ENCODE results near the gene LTA.

The LTA gene

GRCh38 chr6:31533455-31533841, 38.6 kb upstream of the LTA start:
- peaks cover 47% of the 10 kb centered on the region for H3K79me2 ChIP-seq (ENCODE audit: low read length)
- TF ChIP-seq EZH2 (optimal IDR thresholded peaks at IDR 0.05; ENCODE audit: low read depth, low read length), result no peak
- TF ChIP-seq EZH2phosphoT487 (IDR thresholded peaks at IDR 0.05; ENCODE audit: low read length), result no peak
- TF ChIP-seq CTCF (IDR thresholded peaks at IDR 0.05; ENCODE audit: low read length), result no peak
- no peak overlapping the region for H3K27ac ChIP-seq (ENCODE audit: low read length)
- H3F3A ChIP-seq (ENCODE audit: insufficient read depth, low read length), result peaks cover 23% of the 10 kb centered on the region
- no peak overlapping the region for H3K4me3 ChIP-seq (ENCODE audit: low read length)
- no peak overlapping the region for H2AFZ ChIP-seq (ENCODE audit: low read length)
- H3K27me3 ChIP-seq (replicated peaks; ENCODE audit: insufficient read depth, low read length), result no peaks in the 10 kb centered on the region
- peaks cover 2% of the 10 kb centered on the region; the same call in 1 of the 2 replicates for H3K4me1 ChIP-seq (ENCODE audit: low read length)
- DNase-seq, result no peak
- H3K9ac ChIP-seq (ENCODE audit: low read length), result no peak overlapping the region
- H4K20me1 ChIP-seq (ENCODE audit: insufficient read depth, low read length), result peaks cover 24% of the 10 kb centered on the region
- peaks cover 10% of the 10 kb centered on the region for H3K36me3 ChIP-seq (replicated peaks; ENCODE audit: insufficient read depth, low read length)
- no peak overlapping the region for H3K4me2 ChIP-seq (ENCODE audit: low read depth, low read length)
- no peaks in the 10 kb centered on the region for H3K9me2 ChIP-seq (replicated peaks; ENCODE audit: insufficient read depth, low read length)
- H3K9me3 ChIP-seq (replicated peaks; ENCODE audit: insufficient read depth, low read length), result no peaks in the 10 kb centered on the region

- H3K36me3 ChIP-seq (replicated peaks; ENCODE audit: insufficient read depth, low read length), result peaks cover 11% of the 10 kb centered on the region
- TF ChIP-seq EZH2phosphoT487 (IDR thresholded peaks at IDR 0.05; ENCODE audit: low read length) (no peak), CTCF (IDR thresholded peaks at IDR 0.05; ENCODE audit: low read length) (no peak), EZH2 (optimal IDR thresholded peaks at IDR 0.05; ENCODE audit: low read depth, low read length) (no peak)
- H3K9me3 ChIP-seq (replicated peaks; ENCODE audit: insufficient read depth, low read length), result no peaks in the 10 kb centered on the region
- no peaks in the 10 kb centered on the region for H3K9me2 ChIP-seq (replicated peaks; ENCODE audit: insufficient read depth, low read length)
- H2AFZ ChIP-seq (ENCODE audit: low read length), result no peak overlapping the region
- H3K79me2 ChIP-seq (ENCODE audit: low read length), result peaks cover 53% of the 10 kb centered on the region
- H4K20me1 ChIP-seq (ENCODE audit: insufficient read depth, low read length), result peaks cover 29% of the 10 kb centered on the region
- H3K27ac ChIP-seq (ENCODE audit: low read length), result no peak overlapping the region
- H3K27me3 ChIP-seq (replicated peaks; ENCODE audit: insufficient read depth, low read length), result no peaks in the 10 kb centered on the region
- no peak for DNase-seq
- no peak overlapping the region for H3K9ac ChIP-seq (ENCODE audit: low read length)
- peaks cover 23% of the 10 kb centered on the region for H3F3A ChIP-seq (ENCODE audit: insufficient read depth, low read length)
- peaks cover 8% of the 10 kb centered on the region; the same call in 1 of the 2 replicates for H3K4me1 ChIP-seq (ENCODE audit: low read length)
- H3K4me2 ChIP-seq (ENCODE audit: low read depth, low read length), result no peak overlapping the region
- no peak overlapping the region for H3K4me3 ChIP-seq (ENCODE audit: low read length)
Measured at GRCh38 chr6:31534011-31534410, 38.1 kb upstream of the LTA start.

- Histone ChIP-seq H3K9me3 (replicated peaks; ENCODE audit: insufficient read depth, low read length) (no peaks in the 10 kb centered on the region), H2AFZ (ENCODE audit: low read length) (no peak overlapping the region), H3K9ac (ENCODE audit: low read length) (no peak overlapping the region), H3K4me1 (ENCODE audit: low read length) (peaks cover 14% of the 10 kb centered on the region), H4K20me1 (ENCODE audit: insufficient read depth, low read length) (peaks cover 35% of the 10 kb centered on the region), H3K36me3 (replicated peaks; ENCODE audit: insufficient read depth, low read length) (peaks cover 12% of the 10 kb centered on the region), H3K79me2 (ENCODE audit: low read length) (peaks cover 58% of the 10 kb centered on the region), H3K4me2 (ENCODE audit: low read depth, low read length) (no peak overlapping the region), H3K27me3 (replicated peaks; ENCODE audit: insufficient read depth, low read length) (no peaks in the 10 kb centered on the region), H3K27ac (ENCODE audit: low read length) (no peak overlapping the region), H3K4me3 (ENCODE audit: low read length) (no peak overlapping the region), H3K9me2 (replicated peaks; ENCODE audit: insufficient read depth, low read length) (no peaks in the 10 kb centered on the region), H3F3A (ENCODE audit: insufficient read depth, low read length) (peaks cover 20% of the 10 kb centered on the region)
- no peak for TF ChIP-seq EZH2phosphoT487 (IDR thresholded peaks at IDR 0.05; ENCODE audit: low read length)
- no peak for TF ChIP-seq EZH2 (optimal IDR thresholded peaks at IDR 0.05; ENCODE audit: low read depth, low read length)
- no peak for TF ChIP-seq CTCF (IDR thresholded peaks at IDR 0.05; ENCODE audit: low read length)
- no peak for DNase-seq
Measured at GRCh38 chr6:31534521-31535040, 37.5 kb upstream of the LTA start.
